NOMO-1 treated with dmso at 0.1 percent for 144 hours (cell line): Measurements from ENCODE around the gene APOO.

Source experiments
- DNase-seq: peaks from one replicate; lab custom pipeline; 2025; ENCODE audit not compliant: unreplicated experiment; lab: John Stamatoyannopoulos, UW

Gene APOO

GRCh38 chrX:23788521-23788920 lies 119.2 kb downstream of the APOO start:
- DNase-seq = no peak

- no peak for DNase-seq
These were observed 120.0 kb downstream of the APOO start for GRCh38 chrX:23787745-23788118.

- DNase-seq = no peak
These were observed 121.4 kb downstream of the APOO start for GRCh38 chrX:23786268-23786815.

- DNase-seq = no peak
These were observed 122.2 kb downstream of the APOO start for GRCh38 chrX:23785580-23785979.

- peak; percentile 78 for DNase-seq
These were observed 123.0 kb downstream of the APOO start for GRCh38 chrX:23784470-23785331.

- no peak for DNase-seq
These were observed 123.9 kb downstream of the APOO start for GRCh38 chrX:23783589-23784469.
